HG03439 (cell line): Measurements from ENCODE around the gene PPP2R1A.
A peak's percentile ranks its signal among the peaks of the same experiment; 100 is the strongest.
"Not testable (repeated sequence)": the region's sequence is repeated elsewhere in the genome, so short reads cannot be mapped to it uniquely, and the experiment has no call there.

Experiments
- ATAC-seq: cut with Tn5 transposase; IDR thresholded peaks from one replicate; pipeline ENCODE4 v1.9.1; 2021; ENCODE audit warnings: mild to moderate bottlenecking, moderate library complexity; ENCODE audit not compliant: unreplicated experiment

Gene PPP2R1A

GRCh38 chr19:52237771-52238400, 48.0 kb downstream of the PPP2R1A start:
- no peak for ATAC-seq

- no peak for ATAC-seq
These were observed 54.2 kb downstream of the PPP2R1A start for GRCh38 chr19:52244021-52244420.

- no peak for ATAC-seq
These were observed 58.4 kb downstream of the PPP2R1A start for GRCh38 chr19:52248241-52248640.

- ATAC-seq: no peak
These were observed 68.6 kb downstream of the PPP2R1A start for GRCh38 chr19:52258426-52258825.

- not testable (repeated sequence) for ATAC-seq
These were observed 75.7 kb downstream of the PPP2R1A start for GRCh38 chr19:52265556-52265955.

GRCh38 chr19:52269338-52270261, 79.7 kb downstream of the PPP2R1A start, which contains the start of gene ZNF766:
TSS of gene ZNF766 (plus strand) at chr19:52269587. CDS start at chr19:52269614, 27 bp downstream.
- peak; percentile 90 for ATAC-seq

GRCh38 chr19:52270266-52270885, 80.5 kb downstream of the PPP2R1A start:
- ATAC-seq: no peak

- ATAC-seq: no peak
These were observed 83.4 kb downstream of the PPP2R1A start for GRCh38 chr19:52273301-52273700.

- no peak for ATAC-seq
These were observed 84.3 kb downstream of the PPP2R1A start for GRCh38 chr19:52274191-52274590.

GRCh38 chr19:52275988-52276387, 86.1 kb downstream of the PPP2R1A start:
- ATAC-seq: no peak

GRCh38 chr19:52277471-52277870, 87.6 kb downstream of the PPP2R1A start:
- ATAC-seq: no peak
